GM13976 (cell line): ENCODE data around the gene DOCK4.

Experiments
- DNase-seq: peaks from one replicate; pipeline ENCODE4 v3.0.0; 2012; ENCODE audit warnings: low spot score
- in situ Hi-C: fragments of 300-500 bp; cut with MboI; formaldehyde crosslinking; loops from one replicate; pipeline ENCODE4 v1.12.0; 2022; ENCODE audit warnings: low sequenced_read_pairs, mixed read lengths, inconsistent platforms; ENCODE audit not compliant: unreplicated experiment
- TF ChIP-seq, protein P1 (sequence below): IDR thresholded peaks from 2 replicates; pipeline ENCODE4 v1.5.1; 2012; ENCODE audit warnings: borderline replicate concordance, mild to moderate bottlenecking; ENCODE audit not compliant: insufficient read depth; ENCODE audit errors: extremely low read depth, missing control alignments, control extremely low read depth

DOCK4 gene

DNA sequence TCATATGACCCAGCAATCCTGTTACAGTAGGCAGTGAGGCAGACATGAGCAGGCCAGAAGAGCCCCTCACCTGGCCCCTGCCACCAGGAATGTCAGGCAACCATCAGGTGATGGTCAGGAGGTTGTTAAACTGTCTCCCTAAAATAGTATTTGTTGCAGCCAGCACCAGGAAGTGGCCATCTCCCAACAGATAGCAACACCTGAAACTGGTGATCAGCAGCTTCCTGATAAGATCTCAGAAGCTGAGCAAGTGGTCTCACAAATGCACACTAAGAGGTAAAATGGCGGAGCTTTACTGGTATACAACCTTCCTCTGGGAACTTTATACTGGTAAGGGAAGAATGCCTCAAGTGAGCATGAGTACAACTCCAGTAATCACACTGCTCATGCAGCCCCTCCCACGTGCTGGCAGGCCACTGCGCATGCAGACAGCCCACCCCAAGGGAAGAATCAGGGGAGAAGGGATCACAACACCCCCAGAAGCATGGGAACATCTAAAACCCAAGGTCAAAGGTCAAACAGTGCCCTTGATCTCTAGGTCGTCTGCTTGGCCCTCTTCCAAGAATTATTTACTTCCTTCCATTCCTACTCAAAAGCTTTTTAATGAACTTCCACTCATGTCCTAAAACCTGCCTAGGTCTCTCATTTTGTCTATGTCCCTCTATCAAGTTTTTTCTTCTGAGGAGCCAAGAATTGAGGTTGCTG lies 133.5 kb downstream of the DOCK4 start:
- TF ChIP-seq, protein P1, sequence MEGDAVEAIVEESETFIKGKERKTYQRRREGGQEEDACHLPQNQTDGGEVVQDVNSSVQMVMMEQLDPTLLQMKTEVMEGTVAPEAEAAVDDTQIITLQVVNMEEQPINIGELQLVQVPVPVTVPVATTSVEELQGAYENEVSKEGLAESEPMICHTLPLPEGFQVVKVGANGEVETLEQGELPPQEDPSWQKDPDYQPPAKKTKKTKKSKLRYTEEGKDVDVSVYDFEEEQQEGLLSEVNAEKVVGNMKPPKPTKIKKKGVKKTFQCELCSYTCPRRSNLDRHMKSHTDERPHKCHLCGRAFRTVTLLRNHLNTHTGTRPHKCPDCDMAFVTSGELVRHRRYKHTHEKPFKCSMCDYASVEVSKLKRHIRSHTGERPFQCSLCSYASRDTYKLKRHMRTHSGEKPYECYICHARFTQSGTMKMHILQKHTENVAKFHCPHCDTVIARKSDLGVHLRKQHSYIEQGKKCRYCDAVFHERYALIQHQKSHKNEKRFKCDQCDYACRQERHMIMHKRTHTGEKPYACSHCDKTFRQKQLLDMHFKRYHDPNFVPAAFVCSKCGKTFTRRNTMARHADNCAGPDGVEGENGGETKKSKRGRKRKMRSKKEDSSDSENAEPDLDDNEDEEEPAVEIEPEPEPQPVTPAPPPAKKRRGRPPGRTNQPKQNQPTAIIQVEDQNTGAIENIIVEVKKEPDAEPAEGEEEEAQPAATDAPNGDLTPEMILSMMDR: no peak
- no peak for DNase-seq
- in situ Hi-C loops: no loop called here

DNA sequence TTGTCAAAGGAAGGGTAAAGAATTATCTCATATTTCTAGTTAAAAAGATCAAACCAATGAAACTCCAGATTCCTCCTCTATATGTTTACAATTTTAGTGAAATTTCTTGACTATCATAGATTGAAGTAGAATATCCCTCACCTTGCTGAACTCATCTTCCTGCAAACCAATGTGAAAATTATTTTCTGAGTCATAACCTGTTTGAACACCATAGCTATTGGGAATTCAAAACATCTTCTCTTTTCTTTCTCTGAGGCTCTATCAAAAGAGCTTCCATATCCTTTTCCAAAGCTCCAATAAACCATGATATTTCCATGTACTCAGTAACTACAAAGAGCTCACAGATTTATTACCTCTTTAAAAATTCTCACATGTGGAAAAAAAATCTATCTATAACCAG lies 134.3 kb downstream of the DOCK4 start:
- no peak for DNase-seq
- in situ Hi-C loops: no loop called here
- TF ChIP-seq, protein P1: no peak

- TF ChIP-seq, protein P1: no peak
- in situ Hi-C loops: no loop called here
- DNase-seq: no peak
Observed at GRCh38 chr7:112070674-112071256, 135.4 kb downstream of the DOCK4 start.

GRCh38 chr7:112069879-112070321 lies 136.3 kb downstream of the DOCK4 start:
- DNase-seq: no peak
- in situ Hi-C loops: no loop called here
- TF ChIP-seq, protein P1: no peak

- in situ Hi-C loops: no loop called here
- DNase-seq: no peak
- TF ChIP-seq, protein P1: no peak
Observed at GRCh38 chr7:112068967-112069366, 137.2 kb downstream of the DOCK4 start.

GRCh38 chr7:112067632-112068540 lies 138.3 kb downstream of the DOCK4 start:
- in situ Hi-C loops: no loop called here
- TF ChIP-seq, protein P1: no peak

More at GRCh38 chr7:112067632-112068540, 138.3 kb downstream of the DOCK4 start:
- no peak for DNase-seq
